GM18909 (cell line): ENCODE results near the gene DOK3.

Experiments used
- ATAC-seq: cut with Tn5 transposase; IDR thresholded peaks from one replicate; pipeline ENCODE4 v1.9.1; 2021; ENCODE audit warnings: mild to moderate bottlenecking; ENCODE audit not compliant: unreplicated experiment, poor library complexity

DOK3 gene

GRCh38 chr5:177472460-177473442, 36.9 kb downstream of the DOK3 start:
- ATAC-seq, result no peak

GRCh38 chr5:177471610-177472356, 37.8 kb downstream of the DOK3 start:
- ATAC-seq, result no peak

GRCh38 chr5:177470759-177471536, 38.7 kb downstream of the DOK3 start:
- ATAC-seq, result no peak

- no peak for ATAC-seq
Measured at GRCh38 chr5:177469750-177470525, 39.7 kb downstream of the DOK3 start.

GRCh38 chr5:177468685-177469628, 40.7 kb downstream of the DOK3 start:
- no peak for ATAC-seq

GRCh38 chr5:177468329-177468684, 41.3 kb downstream of the DOK3 start:
- ATAC-seq, result no peak

GRCh38 chr5:177467436-177467835, 42.2 kb downstream of the DOK3 start:
- no peak for ATAC-seq

GRCh38 chr5:177466861-177467260, 42.8 kb downstream of the DOK3 start:
- no peak for ATAC-seq

GRCh38 chr5:177465044-177465443, 44.6 kb downstream of the DOK3 start:
- ATAC-seq, result no peak

GRCh38 chr5:177462021-177462670, 47.5 kb downstream of the DOK3 start:
- no peak for ATAC-seq

- ATAC-seq, result no peak
Measured at GRCh38 chr5:177459819-177460628, 49.6 kb downstream of the DOK3 start.

- no peak for ATAC-seq
Measured at GRCh38 chr5:177459357-177459756, 50.3 kb downstream of the DOK3 start.

GRCh38 chr5:177458912-177459350, 50.7 kb downstream of the DOK3 start:
- no peak for ATAC-seq

GRCh38 chr5:177457852-177458681, 51.6 kb downstream of the DOK3 start:
- no peak for ATAC-seq

GRCh38 chr5:177456976-177457851, 52.4 kb downstream of the DOK3 start:
- no peak for ATAC-seq

GRCh38 chr5:177456591-177456964, 53.0 kb downstream of the DOK3 start:
- no peak for ATAC-seq
